ENCODE measurements around the gene LRIG1.

Gene LRIG1

GRCh38 chr3:66416556-66417304, 84.1 kb downstream of the LRIG1 start:
- DNase-seq, result no peak

GRCh38 chr3:66415867-66416428, 84.9 kb downstream of the LRIG1 start:
- no peak for DNase-seq

- DNase-seq, result no peak
These were observed 86.0 kb downstream of the LRIG1 start for GRCh38 chr3:66414846-66415245.

GRCh38 chr3:66413151-66413751, 87.6 kb downstream of the LRIG1 start:
- no peak for DNase-seq

- no peak for DNase-seq
These were observed 88.6 kb downstream of the LRIG1 start for GRCh38 chr3:66411961-66412887.

- no peak for DNase-seq
These were observed 89.3 kb downstream of the LRIG1 start for GRCh38 chr3:66411474-66411873.

GRCh38 chr3:66410976-66411375, 89.8 kb downstream of the LRIG1 start:
- DNase-seq, result no peak

GRCh38 chr3:66409771-66410754, 90.8 kb downstream of the LRIG1 start:
- DNase-seq, result no peak

- peak; percentile 59 to 73 for DNase-seq
These were observed 93.1 kb downstream of the LRIG1 start for GRCh38 chr3:66407611-66408218.

GRCh38 chr3:66406831-66407610, 93.8 kb downstream of the LRIG1 start:
- DNase-seq, result no peak

GRCh38 chr3:66406163-66406562, 94.7 kb downstream of the LRIG1 start:
- no peak for DNase-seq

GRCh38 chr3:66405701-66406091, 95.1 kb downstream of the LRIG1 start:
- DNase-seq, result no peak

- no peak for DNase-seq
These were observed 95.7 kb downstream of the LRIG1 start for GRCh38 chr3:66404903-66405700.

- no peak for DNase-seq
These were observed 96.6 kb downstream of the LRIG1 start for GRCh38 chr3:66404197-66404596.

GRCh38 chr3:66403323-66403990, 97.4 kb downstream of the LRIG1 start:
- no peak for DNase-seq

- no peak for DNase-seq
These were observed 98.1 kb downstream of the LRIG1 start for GRCh38 chr3:66402596-66403290.

- DNase-seq, result no peak
These were observed 98.9 kb downstream of the LRIG1 start for GRCh38 chr3:66401675-66402491.

- no peak for DNase-seq
These were observed 99.7 kb downstream of the LRIG1 start for GRCh38 chr3:66401157-66401550.
